CD4-positive, CD25-positive, alpha-beta regulatory T cell (primary cell): ENCODE results near the gene TOM1L2. TPM values are rescaled to one million over a fixed set of nuclear protein-coding genes. Genes with fewer than 3 reads are reported as not detected.
"Not testable (repeated sequence)": the region's sequence is repeated elsewhere in the genome, so short reads cannot be mapped to it uniquely, and the experiment has no call there.

ENCODE experiments used
- ATAC-seq, 2 donors: fragments of 150-1000 bp; cut with Tn5 transposase; one replicate each; pipeline ENCODE4 v1.10.0; 2021; ENCODE audit warnings: low read depth in 2 of 2, moderate number of reproducible peaks in 2 of 2, moderate library complexity in 1 of 2
- DNase-seq, 3 donors: peaks; one replicate each; pipeline versions ENCODE4 v3.0.0 to v3.0.0-alpha.2; 2012 to 2022; ENCODE audit warnings: mixed read lengths in 1 of 3
- H3K27ac ChIP-seq: one replicate; pipeline ENCODE4 v1.7.0; 2013; ENCODE audit warnings: mild to moderate bottlenecking, low read length; ENCODE audit not compliant: insufficient read depth, poor library complexity, severe bottlenecking
- H3K27me3 ChIP-seq: one replicate; pipeline ENCODE4 v1.7.0; 2013; ENCODE audit warnings: low read length; ENCODE audit not compliant: control insufficient read depth, insufficient read depth
- H3K36me3 ChIP-seq: one replicate; pipeline ENCODE4 v1.7.0; 2013; ENCODE audit warnings: mild to moderate bottlenecking, low read length, moderate library complexity; ENCODE audit not compliant: control insufficient read depth, insufficient read depth
- H3K4me1 ChIP-seq: 2 replicates; pipeline ENCODE4 v1.7.0; 2013; ENCODE audit warnings: mild to moderate bottlenecking, low read length; ENCODE audit not compliant: insufficient read depth, control insufficient read depth, poor library complexity, severe bottlenecking
- H3K4me3 ChIP-seq: one replicate; pipeline ENCODE4 v1.7.0; 2013; ENCODE audit warnings: low read depth, mild to moderate bottlenecking, low read length, moderate library complexity
- H3K9me3 ChIP-seq, 2 experiments: 1 replicate in 1 of 2; 2 replicates in 1 of 2; pipeline ENCODE4 v1.7.0; 2013; ENCODE audit warnings: low read length in 2 of 2, mild to moderate bottlenecking in 1 of 2, moderate library complexity in 1 of 2; ENCODE audit not compliant: control insufficient read depth in 2 of 2
- H3K27ac Mint-ChIP-seq, 3 donors: one replicate each; pipeline ENCODE4 v1.8.0; 2020 to 2022; ENCODE audit warnings: mild to moderate bottlenecking in 3 of 3, mixed read lengths in 3 of 3, moderate library complexity in 2 of 3
- H3K27me3 Mint-ChIP-seq: one replicate; pipeline ENCODE4 v1.8.0; 2022; ENCODE audit warnings: mild to moderate bottlenecking, mixed read lengths
- H3K36me3 Mint-ChIP-seq: one replicate; pipeline ENCODE4 v1.8.0; 2020; ENCODE audit warnings: mixed read lengths
- H3K4me1 Mint-ChIP-seq, 4 donors: one replicate each; pipeline ENCODE4 v1.8.0; 2020 to 2022; ENCODE audit warnings: mixed read lengths in 4 of 4, mild to moderate bottlenecking in 1 of 4
- H3K4me3 Mint-ChIP-seq, 4 donors: one replicate each; pipeline ENCODE4 v1.8.0; 2020 to 2022; ENCODE audit warnings: mild to moderate bottlenecking in 4 of 4, mixed read lengths in 4 of 4, moderate library complexity in 3 of 4
- H3K9me3 Mint-ChIP-seq, 7 donors: one replicate each; pipeline ENCODE4 v1.8.0; 2020 to 2022; ENCODE audit warnings: mixed read lengths in 7 of 7, mild to moderate bottlenecking in 3 of 7, moderate library complexity in 2 of 7
- polyA plus RNA-seq, 4 donors: library from polyadenylated mRNA; unstranded; fragments of 300-500 nt; fragmentation: Illumina TruSeq; gene quantifications; one replicate each; pipeline ENCODE4 v1.2.3, GENCODE V29; 2021
- total RNA-seq: library from RNA; stranded (reverse); gene quantifications from one replicate; pipeline ENCODE4 v1.2.3, GENCODE V29; 2022

TOM1L2 gene
- total and polyA plus RNA-seq, 5 donors from 2014 or later: 4.0 to 50.8 (median 6.7) TPM

GRCh38 chr17:17913695-17914332, 58.4 kb downstream of the TOM1L2 start:
- Mint-ChIP-seq H3K27me3 (no peaks in the 10 kb centered on the region), H3K27ac (peak overlapping the region in 1 of 3 donors; percentile 21)

GRCh38 chr17:17912336-17912735, 59.9 kb downstream of the TOM1L2 start:
- H3K4me1 ChIP-seq, H3K4me3 Mint-ChIP-seq, H3K27ac ChIP-seq, H3K27ac Mint-ChIP-seq, H3K27me3 ChIP-seq, H3K36me3 Mint-ChIP-seq, H3K4me1 Mint-ChIP-seq, H3K27me3 Mint-ChIP-seq, DNase-seq, H3K36me3 ChIP-seq, H3K4me3 ChIP-seq, H3K9me3 Mint-ChIP-seq, H3K9me3 ChIP-seq, ATAC-seq: not testable (repeated sequence)

More at GRCh38 chr17:17913695-17914332, 58.4 kb downstream of the TOM1L2 start:
- Histone ChIP-seq H3K27me3 (no peaks in the 10 kb centered on the region), H3K36me3 (no peaks in the 10 kb centered on the region), H3K27ac (no peak overlapping the region), H3K9me3 (no peaks in the 10 kb centered on the region), H3K4me3 (no peak overlapping the region), H3K4me1 (no peaks in the 10 kb centered on the region)
- peak; percentile 90 to 91 for ATAC-seq
- peak in 1 of 3 donors; percentile 61 for DNase-seq
- Mint-ChIP-seq H3K4me1 (peaks cover 0 to 8% (median 6%) of the 10 kb centered on the region in 4 donors), H3K4me3 (no peak overlapping the region), H3K9me3 (peaks cover 0 to 3% (median 0%) of the 10 kb centered on the region in 7 donors), H3K36me3 (peaks cover 7% of the 10 kb centered on the region)

GRCh38 chr17:17911001-17911613, 61.1 kb downstream of the TOM1L2 start:
- Histone ChIP-seq H3K36me3 (peaks cover 11% of the 10 kb centered on the region), H3K4me3 (no peak overlapping the region), H3K4me1 (no peaks in the 10 kb centered on the region), H3K9me3 (no peaks in the 10 kb centered on the region), H3K27ac (no peak overlapping the region), H3K27me3 (no peaks in the 10 kb centered on the region)
- H3K9me3 Mint-ChIP-seq: peaks cover 0 to 3% (median 0%) of the 10 kb centered on the region in 7 donors
- peak overlapping the region in 1 of 3 donors; percentile 33 for H3K27ac Mint-ChIP-seq
- peaks cover 17% of the 10 kb centered on the region for H3K36me3 Mint-ChIP-seq
- no peak for ATAC-seq
- DNase-seq: no peak
- H3K4me3 Mint-ChIP-seq: no peak overlapping the region
- H3K27me3 Mint-ChIP-seq: no peaks in the 10 kb centered on the region
- H3K4me1 Mint-ChIP-seq: peaks cover 0 to 8% (median 3%) of the 10 kb centered on the region in 4 donors

- Histone ChIP-seq H3K27me3 (no peaks in the 10 kb centered on the region), H3K27ac (no peak overlapping the region), H3K36me3 (peaks cover 13% of the 10 kb centered on the region), H3K4me1 (no peaks in the 10 kb centered on the region), H3K9me3 (no peaks in the 10 kb centered on the region), H3K4me3 (no peak overlapping the region)
- Mint-ChIP-seq H3K36me3 (peaks cover 27% of the 10 kb centered on the region), H3K27ac (no peak overlapping the region), H3K4me3 (no peak overlapping the region), H3K27me3 (no peaks in the 10 kb centered on the region), H3K9me3 (peaks cover 0 to 3% (median 0%) of the 10 kb centered on the region in 7 donors), H3K4me1 (peaks cover 0 to 8% (median 3%) of the 10 kb centered on the region in 4 donors)
- DNase-seq: no peak
- ATAC-seq: no peak
Measured at GRCh38 chr17:17910060-17910459, 62.1 kb downstream of the TOM1L2 start.

- Mint-ChIP-seq H3K4me3 (no peak overlapping the region), H3K27me3 (no peaks in the 10 kb centered on the region), H3K9me3 (peaks cover 0 to 3% (median 0%) of the 10 kb centered on the region in 7 donors), H3K27ac (no peak overlapping the region), H3K4me1 (peaks cover 0 to 3% (median 0%) of the 10 kb centered on the region in 4 donors), H3K36me3 (peaks cover 28% of the 10 kb centered on the region)
- ATAC-seq (no peak), DNase-seq (no peak)
- Histone ChIP-seq H3K9me3 (no peaks in the 10 kb centered on the region), H3K27ac (no peak overlapping the region), H3K4me1 (no peaks in the 10 kb centered on the region), H3K4me3 (no peak overlapping the region), H3K36me3 (peaks cover 13% of the 10 kb centered on the region), H3K27me3 (no peaks in the 10 kb centered on the region)
Measured at GRCh38 chr17:17909078-17909477, 63.1 kb downstream of the TOM1L2 start.

GRCh38 chr17:17907469-17907868, 64.7 kb downstream of the TOM1L2 start:
- H3K27ac Mint-ChIP-seq: no peak overlapping the region
- peaks cover 25% of the 10 kb centered on the region for H3K36me3 Mint-ChIP-seq

GRCh38 chr17:17906418-17907215, 65.6 kb downstream of the TOM1L2 start:
- Histone ChIP-seq H3K4me3 (no peak overlapping the region), H3K27me3 (no peaks in the 10 kb centered on the region), H3K27ac (no peak overlapping the region), H3K36me3 (peaks cover 13% of the 10 kb centered on the region), H3K4me1 (no peaks in the 10 kb centered on the region), H3K9me3 (no peaks in the 10 kb centered on the region)
- ATAC-seq: no peak
- H3K4me1 Mint-ChIP-seq: peaks cover 0 to 3% (median 0%) of the 10 kb centered on the region in 4 donors
- H3K9me3 Mint-ChIP-seq: peaks cover 0 to 3% (median 0%) of the 10 kb centered on the region in 7 donors
- peak overlapping the region in 2 of 3 donors; percentile 9 to 31 for H3K27ac Mint-ChIP-seq
- no peaks in the 10 kb centered on the region for H3K27me3 Mint-ChIP-seq
- no peak for DNase-seq
- H3K4me3 Mint-ChIP-seq: no peak overlapping the region
- H3K36me3 Mint-ChIP-seq: peaks cover 25% of the 10 kb centered on the region

More at GRCh38 chr17:17907469-17907868, 64.7 kb downstream of the TOM1L2 start:
- Histone ChIP-seq H3K27ac (no peak overlapping the region), H3K27me3 (no peaks in the 10 kb centered on the region), H3K4me1 (no peaks in the 10 kb centered on the region), H3K4me3 (no peak overlapping the region), H3K36me3 (peaks cover 13% of the 10 kb centered on the region), H3K9me3 (no peaks in the 10 kb centered on the region)
- Mint-ChIP-seq H3K9me3 (peaks cover 0 to 3% (median 0%) of the 10 kb centered on the region in 7 donors), H3K4me1 (peaks cover 0 to 3% (median 0%) of the 10 kb centered on the region in 4 donors), H3K4me3 (no peak overlapping the region), H3K27me3 (no peaks in the 10 kb centered on the region)
- ATAC-seq (no peak), DNase-seq (no peak)
